Measurements from ENCODE around the gene GRK3.
A peak's percentile ranks its signal among the peaks of the same experiment; 100 is the strongest.

GRK3 gene

DNA sequence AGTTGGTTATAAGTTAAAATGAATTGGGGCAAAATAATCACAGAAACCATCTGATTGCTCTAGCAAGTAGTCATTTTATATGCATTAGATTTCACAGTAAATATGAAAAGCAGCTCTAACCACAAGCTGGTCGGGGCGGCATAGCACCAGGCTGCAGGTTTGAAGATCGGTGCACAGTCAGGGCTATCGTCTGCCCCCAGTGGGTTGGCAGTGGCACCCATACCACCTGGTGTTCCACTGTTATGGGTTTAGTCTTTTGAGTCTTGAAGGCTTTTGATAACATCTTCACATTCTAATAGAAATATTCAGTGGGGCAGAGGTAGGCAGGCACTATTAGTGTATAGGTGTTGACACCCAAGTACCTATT lies 62.1 kb downstream of the GRK3 start:
- no peak for DNase-seq (ENCODE audit: low read depth)

DNA sequence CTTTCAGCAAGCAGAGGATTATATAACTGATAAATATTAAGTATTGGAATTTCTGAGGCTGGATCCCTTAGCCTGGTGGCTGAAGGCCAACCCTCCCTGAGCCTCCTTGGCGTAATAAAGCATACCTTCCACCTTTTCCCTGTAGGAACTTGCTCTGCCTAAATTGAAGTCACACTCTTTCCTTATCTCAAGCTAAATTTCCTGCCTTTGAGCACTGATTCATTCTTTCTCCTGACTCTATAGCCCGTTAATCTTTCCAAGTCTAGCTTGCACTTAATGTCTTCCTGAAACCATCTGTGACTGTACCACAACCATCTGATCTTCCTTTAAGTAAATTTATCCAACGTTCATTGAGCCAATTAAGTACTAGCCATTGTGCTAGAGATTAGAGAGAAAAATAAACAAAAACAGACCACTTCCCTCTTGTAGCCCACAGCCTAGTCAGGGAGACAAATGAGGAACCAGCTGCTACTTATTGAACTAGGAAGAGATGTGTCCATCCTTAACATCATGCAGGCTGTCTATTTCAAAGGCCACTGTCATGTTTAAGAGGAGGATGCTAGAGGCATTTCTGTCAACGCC lies 62.9 kb downstream of the GRK3 start:
- no peak for DNase-seq (ENCODE audit: low read depth)

DNA sequence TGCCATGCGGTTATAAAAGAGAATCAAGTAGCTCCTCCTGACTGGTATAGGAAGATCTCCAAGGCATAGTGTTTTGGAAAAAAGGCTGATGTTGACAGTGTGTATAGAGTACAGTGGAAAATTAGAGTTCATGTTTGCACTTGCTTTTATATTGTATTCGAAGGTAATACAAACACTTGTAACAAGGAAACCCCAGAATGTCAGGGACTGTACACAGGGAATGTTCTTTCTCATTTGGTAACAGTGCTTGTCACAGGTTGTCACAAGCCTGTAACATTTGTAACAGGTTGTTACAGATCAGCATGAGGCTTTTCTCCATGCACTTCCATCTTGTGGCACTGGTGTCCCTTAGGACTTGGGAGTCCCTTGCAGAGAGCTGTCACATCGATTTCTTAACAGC lies 64.0 kb downstream of the GRK3 start:
- DNase-seq (ENCODE audit: low read depth), result no peak

DNA sequence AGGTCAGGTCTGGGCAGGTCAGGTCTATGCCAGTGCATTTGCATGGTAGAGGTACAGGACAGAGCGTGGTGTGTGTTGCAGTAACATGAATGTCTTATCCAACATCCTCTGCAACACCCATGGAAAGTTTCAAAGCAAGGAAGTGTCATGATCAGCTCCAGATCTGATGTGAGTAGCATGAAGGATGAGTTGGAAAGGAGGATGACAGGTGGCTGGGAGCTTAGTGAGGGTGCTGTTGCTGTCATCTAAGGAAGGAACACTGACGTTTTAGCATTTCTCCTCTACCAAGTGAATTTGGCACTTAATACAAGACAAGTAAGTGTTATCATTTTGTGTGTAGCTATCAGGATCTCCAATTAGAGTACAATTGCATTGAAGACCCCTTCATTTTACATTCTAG lies 65.1 kb downstream of the GRK3 start:
- DNase-seq (ENCODE audit: low read depth), result no peak

DNA sequence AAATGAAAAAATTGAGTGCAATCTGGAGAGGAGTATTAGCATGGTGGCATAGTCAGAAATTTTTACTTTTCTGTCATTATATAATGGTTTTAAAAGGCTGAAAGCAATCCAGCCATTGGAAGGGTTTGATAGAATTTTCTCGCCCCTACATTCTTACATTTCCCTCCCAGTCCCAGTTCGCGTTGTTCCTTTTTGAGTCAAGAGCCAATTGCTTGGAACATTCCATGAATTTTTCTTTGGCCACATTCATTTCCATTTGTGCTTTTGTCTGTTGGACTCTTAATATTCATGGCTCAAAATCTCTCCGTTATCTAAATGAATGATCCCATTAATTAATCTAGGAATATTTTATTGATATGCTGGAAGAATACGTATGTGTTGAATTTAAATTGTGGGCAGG lies 66.0 kb downstream of the GRK3 start:
- DNase-seq (ENCODE audit: low read depth), result no peak

DNA sequence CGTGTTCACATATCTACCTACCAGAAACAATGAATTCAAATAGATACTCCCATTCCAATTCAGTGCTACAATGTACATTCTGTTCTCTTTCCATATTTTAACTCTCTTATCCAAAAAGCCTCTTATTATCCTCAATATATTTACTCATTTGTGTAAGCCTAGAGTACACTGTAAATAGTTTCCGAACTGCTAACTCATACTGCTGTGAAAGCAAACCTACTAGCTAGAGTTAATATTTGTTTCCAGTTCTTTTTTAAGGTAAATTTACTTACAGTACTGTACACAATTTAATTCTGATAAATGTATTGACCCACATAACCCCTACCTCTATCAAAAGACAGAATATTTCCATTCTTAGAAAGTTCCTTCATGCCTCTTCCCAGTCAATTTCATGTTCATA lies 71.8 kb downstream of the GRK3 start:
- no peak for DNase-seq (ENCODE audit: low read depth)

DNA sequence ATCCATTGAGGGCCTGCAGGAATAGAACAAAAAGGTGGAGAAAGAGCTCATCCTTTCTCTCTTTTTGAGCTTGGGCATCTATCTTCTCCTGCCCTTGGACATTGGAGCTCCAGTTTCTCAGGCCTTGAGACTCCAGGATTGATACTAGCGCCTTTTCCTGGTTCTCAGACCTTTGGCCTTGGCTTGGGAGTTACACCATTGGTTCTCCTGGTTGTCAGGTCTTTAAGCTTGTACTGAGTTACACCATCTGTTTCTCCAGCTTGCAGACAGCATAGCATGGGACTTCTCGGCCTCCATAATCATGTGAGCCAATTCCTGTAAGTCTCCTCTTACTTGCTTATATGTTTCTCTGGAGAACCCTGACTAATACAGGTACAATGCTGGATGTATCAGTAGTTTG lies 72.6 kb downstream of the GRK3 start:
- DNase-seq (ENCODE audit: low read depth), result no peak

DNA sequence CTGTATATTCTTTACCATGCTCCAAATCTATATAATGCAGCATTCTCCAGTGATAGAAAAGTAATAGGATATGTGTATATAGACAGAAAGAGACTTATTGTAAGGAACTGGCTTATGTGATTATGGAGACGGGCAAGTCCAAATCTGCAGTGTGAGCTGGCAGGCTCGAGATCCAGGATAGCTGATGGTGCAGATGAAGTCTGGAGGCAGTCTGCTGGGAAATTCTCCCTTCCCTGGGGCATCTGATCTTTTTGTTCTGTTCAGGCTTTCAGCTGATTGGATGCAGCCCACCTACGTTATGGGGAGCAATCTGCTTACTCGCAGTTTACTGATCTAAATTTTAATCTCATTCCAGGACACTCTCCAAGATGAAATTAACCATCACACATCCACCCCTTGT lies 73.2 kb downstream of the GRK3 start:
- no peak for DNase-seq (ENCODE audit: low read depth)

DNA sequence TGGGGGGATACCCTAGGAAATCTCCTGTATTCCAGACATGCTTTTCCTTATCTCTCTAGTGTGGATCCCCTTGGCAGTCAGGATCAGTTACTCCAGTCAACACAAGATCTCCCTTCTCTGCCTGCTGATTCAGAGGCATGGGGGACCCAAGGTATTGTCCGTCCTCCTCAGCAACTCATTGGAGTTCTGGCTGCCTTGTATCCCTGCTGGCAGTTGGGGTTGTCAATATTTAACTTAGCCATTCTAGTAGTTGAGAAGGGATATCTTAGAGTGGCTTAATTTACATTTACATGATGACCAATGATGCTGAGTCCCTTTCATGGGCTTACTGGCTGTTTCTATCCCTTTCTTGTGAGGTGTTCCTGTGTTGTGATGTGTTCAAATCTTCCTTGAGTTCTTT lies 74.2 kb downstream of the GRK3 start:
- DNase-seq (ENCODE audit: low read depth), result no peak

DNA sequence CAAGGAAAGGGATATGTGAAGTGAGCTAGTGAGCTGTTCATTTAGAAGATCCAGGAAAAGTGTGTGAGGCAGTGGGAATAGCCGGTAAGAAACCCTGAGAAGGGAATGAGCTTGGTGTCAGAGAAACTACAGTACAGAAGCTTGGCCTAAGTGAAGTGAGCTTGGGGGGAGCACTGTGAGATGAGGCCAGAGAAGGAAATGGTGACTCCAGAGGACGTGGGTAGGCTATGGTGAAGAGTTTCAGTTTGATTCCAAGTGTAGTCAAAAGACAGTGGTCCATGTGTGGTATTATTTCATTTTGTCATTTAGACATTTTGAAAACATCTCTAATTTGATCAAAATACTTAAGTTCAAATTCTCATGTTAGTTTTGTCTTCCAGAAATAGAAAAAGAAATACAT lies 77.2 kb downstream of the GRK3 start:
- DNase-seq (ENCODE audit: low read depth), result no peak

DNA sequence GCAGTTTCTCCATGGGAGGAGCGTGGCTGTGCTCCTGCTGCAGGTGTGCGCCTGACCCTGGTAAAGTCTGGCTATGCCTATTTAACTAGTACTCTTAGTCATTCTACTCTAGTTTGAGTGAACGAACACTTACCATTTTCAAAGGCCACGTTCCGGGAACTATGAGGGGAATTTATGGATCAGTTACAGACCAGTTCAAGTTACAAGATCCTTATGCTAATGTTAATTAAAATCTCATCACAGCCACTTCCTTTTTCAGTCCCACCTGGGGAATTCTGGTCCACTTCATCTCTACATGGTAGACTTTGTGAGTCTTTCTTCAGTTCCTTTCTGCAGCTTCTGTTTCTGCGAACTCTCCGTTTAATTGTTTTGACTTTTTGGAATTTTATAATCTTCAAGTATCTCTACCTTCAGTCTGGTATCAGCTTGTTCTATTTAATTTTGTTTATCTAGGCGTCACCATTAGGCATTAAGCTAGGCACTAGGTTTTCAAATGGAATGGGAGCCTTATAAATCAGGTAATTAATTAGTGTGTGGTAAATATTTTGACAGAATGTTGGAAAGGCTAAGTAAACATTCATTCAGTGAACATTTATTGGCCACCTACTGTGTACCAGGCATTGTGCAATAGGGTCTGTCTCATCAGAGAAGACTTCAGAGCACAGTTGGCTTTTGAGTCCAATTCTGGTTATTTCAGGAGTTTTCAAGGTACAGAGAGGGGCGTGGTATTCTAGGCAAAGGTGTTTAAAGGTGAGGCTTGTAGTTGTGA lies 78.9 kb downstream of the GRK3 start:
- no peak for DNase-seq (ENCODE audit: low read depth)

DNA sequence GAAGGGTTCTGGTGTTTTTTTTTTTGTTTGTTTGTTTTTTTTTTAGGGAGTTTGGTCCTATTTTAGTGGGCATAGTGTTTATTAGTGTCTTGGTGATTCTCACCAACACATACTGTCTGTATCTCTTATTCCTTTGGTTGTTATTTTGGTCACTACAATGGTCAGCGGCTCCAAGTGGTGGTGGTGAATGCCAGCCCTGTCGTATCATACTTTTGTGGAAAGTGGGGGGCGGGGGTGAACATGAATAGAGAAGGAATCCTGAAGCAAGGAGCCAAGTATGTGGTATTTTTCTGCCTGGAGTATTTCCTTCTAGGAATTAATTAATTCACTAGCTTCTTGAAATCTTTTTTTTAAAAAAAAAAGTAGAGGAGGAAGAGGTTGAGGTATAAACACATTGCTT lies 79.6 kb downstream of the GRK3 start:
- no peak for DNase-seq (ENCODE audit: low read depth)

DNA sequence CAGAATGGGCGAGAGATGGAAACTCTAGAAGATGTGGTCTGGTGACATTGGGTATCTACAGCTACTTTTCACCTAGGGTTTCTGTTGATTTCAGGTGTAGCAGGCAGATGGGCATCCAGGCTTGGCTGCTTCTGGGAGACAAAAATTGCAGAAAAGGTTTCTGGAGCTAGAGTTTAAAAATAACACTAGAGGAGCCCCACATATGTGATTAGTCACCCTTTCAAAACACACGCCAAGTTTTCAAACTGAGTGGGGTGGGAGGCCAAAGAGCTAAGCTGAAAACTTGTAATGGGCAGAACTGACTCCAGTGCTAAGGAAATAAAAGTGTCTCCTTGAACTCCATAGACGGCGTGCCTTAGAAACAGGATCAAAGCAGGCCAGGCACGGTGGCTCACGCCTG lies 80.8 kb downstream of the GRK3 start:
- no peak for DNase-seq (ENCODE audit: low read depth)

DNA sequence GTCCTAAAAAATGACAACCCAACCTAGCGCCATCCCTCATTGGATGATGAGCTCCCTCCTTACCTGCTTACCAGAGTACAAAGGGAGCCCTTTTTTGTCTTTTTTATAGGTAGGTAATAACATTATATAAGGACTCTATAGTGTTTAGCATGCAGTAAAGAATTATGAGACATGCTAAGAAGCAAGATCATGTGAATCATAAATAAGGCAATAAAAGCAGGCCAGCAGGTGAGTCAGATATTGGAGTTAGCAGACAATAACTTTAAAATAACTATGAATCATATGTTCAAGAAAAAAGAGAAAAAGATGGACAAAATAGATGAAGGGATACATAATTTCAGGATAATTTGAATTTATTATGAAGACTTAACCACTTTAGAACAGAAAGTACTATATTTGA lies 81.5 kb downstream of the GRK3 start:
- DNase-seq (ENCODE audit: low read depth), result no peak

DNA sequence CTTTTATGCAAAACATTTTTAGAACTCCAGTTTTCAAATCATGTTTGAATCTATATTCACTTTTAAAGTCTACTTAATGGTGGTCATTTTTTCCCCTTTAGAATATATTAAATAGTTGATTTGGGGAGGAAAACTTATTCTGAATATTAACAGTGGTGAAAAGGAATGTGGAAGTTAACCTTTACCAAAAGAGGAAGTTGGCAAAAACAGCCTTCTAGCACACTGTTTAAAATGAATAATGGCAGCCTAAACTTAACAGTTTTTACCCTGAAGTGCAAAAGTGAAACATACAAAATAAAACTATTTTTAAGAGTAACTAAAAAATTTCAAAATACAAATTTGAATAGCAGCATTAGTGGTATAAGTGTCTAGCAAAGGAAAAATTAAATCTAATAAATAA lies 86.4 kb downstream of the GRK3 start:
- no peak for DNase-seq (ENCODE audit: low read depth)

DNA sequence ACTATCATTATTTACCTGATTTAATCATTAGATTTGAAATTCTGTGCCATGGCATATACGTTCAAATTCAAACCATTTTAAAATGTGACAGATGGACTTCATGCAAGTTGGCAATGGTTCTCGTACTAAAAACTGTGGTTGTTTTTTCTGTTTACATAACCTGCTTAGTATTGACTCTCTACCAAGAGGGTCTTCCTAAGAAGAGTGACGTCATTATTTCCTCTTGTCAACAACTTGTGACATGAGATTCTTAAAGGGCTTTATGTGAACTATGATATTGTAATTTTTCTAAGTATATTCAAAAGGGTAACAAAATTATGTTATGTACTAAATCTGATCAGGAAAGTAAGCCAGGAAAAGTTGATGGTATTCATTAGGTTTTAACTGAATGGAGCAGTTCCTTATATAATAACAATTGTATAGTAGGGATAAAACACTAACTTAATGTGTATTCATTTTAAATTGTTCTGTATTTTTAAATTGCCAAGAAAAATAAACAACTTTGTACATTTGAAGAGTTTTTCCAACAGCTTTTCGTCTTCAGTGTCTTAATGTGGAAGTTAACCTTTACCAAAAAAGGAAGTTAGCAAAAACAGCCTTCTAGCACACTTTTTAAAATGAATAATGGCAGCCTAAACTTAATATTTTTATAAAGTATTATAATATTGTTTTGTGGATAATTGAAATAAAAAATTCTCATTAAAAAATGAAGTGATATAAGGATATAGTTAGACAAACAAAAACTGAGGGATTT lies 87.0 kb downstream of the GRK3 start:
- DNase-seq (ENCODE audit: low read depth), result no peak

DNA sequence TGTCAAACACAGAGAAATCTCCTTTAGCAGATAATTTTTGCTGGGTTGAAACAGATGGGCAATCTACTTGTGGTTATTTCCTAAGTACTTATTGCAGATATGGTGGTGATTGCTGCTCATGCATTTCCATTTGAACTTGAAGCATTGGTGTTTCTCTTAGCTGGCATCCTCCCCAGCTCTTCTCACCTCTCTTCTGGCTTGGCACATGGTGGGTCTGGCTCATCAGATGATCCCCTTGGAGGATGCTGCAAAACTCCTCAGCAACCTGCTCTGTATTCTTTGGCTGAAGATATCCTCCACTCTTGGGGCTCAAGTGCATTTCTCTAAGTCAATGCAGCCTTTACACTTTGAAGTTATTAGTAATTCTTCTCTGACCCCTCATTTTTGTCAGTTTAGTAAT lies 90.2 kb downstream of the GRK3 start:
- DNase-seq (ENCODE audit: low read depth), result no peak

DNA sequence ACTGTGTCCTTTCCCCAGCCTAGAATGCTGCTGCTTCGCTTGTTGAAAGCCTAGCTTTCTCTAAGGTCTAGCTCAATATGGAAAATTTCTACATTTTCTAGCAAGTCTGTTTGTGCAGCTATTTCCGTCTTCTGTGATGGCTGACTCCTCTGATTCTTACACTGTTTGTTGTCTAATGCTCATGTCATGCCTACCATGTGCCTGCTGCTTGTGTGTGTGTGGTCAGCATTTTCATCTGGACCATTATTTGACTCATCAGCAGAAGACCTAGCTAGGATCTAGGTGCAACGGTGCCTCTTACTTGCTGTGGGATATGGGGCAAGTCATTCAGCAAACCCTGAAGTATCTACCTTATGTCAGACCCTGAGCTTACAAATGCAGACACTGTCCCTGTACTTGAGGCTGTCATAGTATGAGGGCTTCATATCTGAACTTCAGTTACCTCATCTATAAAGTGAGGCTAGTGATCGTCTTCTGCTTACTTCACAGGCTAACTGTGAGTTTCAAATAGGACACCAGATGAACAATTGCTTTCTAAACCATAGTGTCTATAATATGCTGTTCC lies 91.0 kb downstream of the GRK3 start:
- DNase-seq (ENCODE audit: low read depth), result no peak

DNA sequence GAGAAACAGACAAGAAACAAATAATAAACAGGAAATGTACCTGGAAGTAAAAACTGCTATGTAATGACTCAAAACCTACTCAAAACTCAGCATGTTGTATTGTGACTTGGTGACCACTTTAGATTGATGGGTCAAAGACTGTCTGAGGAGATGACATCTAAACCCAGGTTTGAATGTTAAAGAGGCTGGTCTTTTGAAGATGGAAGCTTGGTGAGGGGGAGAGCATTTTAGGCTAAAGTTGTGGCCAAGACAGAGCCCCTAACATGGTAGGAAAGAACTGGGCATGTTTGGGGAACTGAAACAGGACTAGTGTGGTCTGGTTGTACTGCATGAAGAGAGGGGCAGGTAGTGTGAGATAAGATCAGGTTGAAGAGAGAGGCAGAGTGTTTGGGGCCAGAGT lies 92.2 kb downstream of the GRK3 start:
- DNase-seq (ENCODE audit: low read depth), result no peak

DNA sequence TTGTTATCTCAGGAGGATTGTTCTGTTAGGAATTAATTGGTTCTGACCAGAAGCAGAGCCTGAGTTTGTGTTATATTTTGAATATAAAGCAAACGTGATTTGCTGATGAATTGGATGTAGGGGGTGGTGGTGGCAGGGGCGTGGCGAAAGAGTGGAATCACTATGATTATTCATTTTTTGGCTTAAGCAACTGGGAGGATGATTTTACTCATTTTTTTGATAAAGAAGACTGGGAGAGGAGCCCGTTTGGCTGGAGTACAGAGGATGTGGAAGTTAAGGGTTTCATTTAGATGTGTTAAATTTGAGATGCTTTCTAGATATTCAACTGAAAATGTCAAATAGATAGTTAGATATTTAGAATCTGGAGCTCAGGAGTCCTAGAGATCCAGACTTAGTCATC lies 94.2 kb downstream of the GRK3 start:
- DNase-seq (ENCODE audit: low read depth), result no peak

DNA sequence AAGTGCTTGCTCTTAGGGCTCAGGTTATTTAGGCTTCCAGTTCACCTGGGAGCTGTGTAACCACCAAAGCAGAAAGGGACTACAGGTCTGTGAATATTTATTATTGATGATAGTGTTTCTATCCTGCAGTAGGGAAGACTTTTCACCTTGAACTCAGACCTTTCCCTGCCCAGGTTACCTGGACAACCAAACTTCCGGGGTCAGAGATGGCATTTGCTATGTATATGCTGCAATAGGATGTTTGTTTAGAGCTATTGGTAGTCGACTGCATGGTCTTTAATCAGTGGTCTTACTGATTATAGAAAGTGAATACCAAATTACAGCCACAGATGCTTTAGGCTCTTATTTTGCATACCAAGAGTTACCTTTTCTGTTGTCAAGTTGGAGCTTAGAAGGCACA lies 94.9 kb downstream of the GRK3 start:
- no peak for DNase-seq (ENCODE audit: low read depth)

DNA sequence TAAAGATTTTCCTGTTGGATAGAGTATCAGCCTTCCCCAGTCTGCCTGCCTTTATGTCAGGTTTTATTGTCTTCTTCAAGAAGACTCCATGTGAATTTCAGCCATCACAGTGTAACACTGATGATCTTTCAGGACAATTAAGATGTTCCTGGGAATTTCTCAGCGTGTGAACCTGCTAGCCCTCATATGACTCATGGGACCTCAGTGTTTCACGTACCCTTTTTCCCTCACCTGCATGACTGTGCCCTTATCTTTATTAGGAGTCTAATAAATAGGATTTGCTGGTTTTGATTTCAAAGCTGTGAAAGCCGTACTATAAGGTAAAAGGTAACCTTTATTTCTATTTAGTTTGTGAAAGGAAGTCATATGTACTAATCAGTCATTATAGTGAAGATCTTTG lies 95.9 kb downstream of the GRK3 start:
- DNase-seq (ENCODE audit: low read depth), result no peak

DNA sequence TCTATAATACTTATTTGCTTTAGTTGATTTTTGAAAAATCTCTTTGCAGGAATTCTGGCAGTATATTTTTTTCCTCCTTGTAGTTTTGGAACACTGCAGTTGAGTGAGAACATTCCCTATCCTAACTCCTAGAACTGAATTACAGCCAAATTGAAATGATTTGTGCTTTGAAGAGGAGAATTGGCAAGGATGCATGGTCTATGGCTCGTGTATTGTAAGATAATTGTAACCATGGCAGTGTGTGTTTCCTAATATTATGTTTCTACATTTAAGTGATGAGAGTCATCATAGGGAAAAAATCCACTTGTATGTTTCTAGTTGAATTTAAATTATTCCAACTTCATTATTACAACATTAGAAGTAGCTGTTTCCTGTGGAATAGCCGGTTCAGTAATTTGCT lies 96.6 kb downstream of the GRK3 start:
- peak; percentile 17 for DNase-seq (ENCODE audit: low read depth)
